GM19351 (cell line): ENCODE data around the gene NUP107.

Experiments
- ATAC-seq: cut with Tn5 transposase; IDR thresholded peaks from one replicate; pipeline ENCODE4 v1.9.1; 2021; ENCODE audit warnings: mild to moderate bottlenecking, moderate library complexity; ENCODE audit not compliant: unreplicated experiment

The NUP107 gene

DNA sequence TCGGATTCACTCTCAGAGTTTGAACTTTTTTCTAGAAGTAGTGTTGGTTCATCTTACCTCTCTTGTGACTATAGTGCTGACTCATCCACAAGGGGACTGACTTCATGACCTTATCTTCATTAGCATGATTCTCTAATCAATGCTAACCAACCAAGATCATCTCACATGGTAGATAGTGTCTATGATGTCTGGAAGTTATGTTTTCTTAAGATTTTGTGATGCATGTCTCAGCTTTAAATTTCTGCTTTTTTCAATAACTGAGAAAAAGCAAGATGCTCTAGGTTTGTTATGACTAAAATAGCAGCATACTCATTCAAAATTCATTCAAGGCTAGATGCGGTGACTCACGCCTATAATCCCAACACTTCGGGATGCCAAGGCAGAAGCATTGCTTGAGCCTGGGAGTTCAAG lies 46.9 kb downstream of the NUP107 start:
- no peak for ATAC-seq

DNA sequence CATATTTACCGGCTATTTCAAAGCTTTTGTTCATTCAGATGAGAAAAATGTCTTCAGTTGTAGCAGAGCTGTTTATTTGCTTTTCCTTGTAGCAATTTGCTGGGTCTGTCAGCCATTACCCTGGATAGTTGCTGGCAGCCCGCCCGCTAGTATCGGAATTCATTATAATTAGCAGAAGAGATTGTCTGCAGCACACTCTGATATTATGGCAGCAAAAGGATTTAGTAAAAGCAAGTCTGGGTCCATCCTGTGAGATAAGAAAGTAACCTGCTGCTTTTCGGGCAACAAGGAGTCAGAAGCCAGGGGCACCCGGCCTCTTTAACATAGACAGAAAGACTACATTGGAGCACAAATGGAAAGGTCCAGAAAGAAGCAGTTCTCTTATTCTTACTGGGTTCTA lies 53.1 kb downstream of the NUP107 start:
- no peak for ATAC-seq

DNA sequence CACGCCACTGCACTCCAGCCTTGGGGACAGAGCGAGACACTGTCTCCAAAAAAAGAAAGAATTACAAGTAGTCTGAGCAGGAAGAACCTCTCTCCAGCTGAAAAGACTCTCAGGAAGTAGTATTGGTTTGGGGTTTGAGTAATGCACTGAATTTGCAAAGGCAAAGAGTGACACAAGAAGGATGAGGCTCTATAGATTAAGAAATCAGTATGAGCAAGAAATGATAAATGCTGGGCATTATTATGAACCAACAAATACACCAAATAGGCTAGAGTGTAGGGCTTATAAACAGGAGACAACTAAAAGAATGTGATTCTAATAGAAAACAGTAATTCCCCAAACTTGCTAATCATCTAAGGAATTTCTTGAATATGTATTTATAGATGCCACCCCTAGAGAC lies 56.6 kb downstream of the NUP107 start:
- ATAC-seq: no peak

DNA sequence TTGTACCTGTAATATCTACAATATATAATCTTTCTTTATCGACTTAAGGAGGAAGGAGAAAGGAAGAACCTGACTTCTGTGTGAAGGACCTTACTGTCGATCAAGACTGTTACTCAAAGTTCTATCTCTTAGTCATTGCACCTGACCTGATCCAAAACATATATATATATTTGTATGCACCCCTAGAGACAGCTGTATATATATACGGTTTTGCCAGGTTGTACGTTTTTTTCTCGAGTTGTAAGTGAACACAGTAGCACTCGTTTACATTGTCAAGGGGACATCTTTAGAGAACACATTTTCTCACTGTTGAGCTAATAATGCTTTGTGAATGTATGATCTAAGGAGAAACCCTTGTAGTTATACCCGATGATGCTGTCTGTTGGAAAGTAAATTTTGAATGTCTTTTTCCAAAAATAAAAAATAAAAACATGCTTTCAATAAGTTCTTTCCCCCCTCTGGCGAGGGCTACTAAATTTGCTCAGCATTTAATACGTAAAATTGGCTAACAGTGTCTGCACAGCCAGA lies 58.7 kb downstream of the NUP107 start:
- ATAC-seq: no peak

DNA sequence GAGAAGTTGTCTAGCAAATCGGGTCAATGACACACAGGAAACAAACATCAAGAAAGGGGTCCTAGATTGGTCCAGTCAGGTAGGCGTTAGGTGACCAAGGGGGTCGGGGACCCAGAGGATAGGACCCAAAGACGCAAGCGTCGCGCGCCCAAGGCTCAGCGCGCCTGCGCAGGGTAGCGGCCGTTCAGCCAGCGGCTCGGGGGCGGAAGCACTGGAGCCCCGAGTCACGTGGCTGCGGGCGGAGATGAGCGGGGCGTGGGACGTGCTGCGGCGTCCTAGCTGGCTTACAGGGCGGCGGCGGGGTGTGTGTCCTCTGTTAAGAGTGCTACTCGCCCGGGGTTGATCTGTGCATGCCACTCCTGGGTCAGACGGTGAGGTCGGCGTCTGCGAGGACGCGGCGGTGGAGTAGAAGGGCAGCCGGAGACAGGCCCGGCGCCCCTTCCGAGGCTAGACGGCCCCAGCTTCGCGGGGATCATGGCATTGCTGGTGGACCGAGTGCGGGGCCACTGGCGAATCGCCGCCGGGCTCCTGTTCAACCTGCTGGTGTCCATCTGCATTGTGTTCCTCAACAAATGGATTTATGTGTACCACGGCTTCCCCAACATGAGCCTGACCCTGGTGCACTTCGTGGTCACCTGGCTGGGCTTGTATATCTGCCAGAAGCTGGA lies 59.3 kb downstream of the NUP107 start, which contains the start of gene SLC35E3:
Gene SLC35E3, plus strand, starts transcription at position 273 of the 668 bp plus-strand sequence. Its CDS starts 202 bp downstream, at position 475.
- peak; percentile 98 for ATAC-seq

DNA sequence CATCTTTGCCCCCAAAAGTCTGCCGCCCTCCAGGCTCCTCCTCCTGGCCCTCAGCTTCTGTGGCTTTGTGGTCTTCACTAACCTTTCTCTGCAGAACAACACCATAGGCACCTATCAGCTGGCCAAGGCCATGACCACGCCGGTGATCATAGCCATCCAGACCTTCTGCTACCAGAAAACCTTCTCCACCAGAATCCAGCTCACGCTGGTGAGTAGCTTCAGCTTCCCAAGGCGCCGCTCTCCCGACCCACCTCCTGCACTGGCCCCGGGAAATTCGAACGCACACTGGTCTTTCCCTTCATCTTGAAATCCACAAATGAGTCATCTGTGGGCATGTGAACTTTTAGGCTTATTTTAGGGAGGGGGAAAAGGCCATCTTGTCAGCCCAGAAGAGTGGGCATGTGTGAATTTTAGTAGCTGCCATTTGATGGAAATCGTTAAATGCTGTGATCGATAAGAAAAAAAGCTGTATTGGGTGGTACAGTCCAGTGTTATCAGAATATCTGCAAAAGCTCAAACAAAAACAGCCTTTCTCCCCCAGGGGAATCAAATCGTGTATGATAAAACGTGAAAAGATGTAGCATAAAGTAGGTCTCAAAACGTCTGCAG lies 59.9 kb downstream of the NUP107 start:
- ATAC-seq: peak; percentile 36

DNA sequence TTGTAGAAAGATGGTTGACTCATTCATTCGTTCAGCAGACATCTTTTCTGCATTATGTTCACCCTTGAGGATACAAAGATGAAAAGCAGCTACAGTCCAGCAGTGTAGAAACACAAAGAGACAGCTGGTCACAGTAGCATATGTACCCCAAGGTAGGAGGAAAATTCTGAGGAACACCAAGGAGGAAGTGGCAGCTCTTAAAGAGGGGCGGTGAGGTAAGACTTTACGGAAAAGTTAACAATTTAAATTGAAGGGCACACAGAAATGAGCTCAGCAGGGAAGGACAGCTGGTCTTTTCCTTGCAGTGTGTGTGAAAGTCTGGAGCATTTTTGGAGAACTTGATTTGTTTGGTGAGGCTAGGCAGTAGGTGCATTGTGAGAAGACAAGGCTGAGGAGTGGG lies 62.7 kb downstream of the NUP107 start:
- no peak for ATAC-seq

DNA sequence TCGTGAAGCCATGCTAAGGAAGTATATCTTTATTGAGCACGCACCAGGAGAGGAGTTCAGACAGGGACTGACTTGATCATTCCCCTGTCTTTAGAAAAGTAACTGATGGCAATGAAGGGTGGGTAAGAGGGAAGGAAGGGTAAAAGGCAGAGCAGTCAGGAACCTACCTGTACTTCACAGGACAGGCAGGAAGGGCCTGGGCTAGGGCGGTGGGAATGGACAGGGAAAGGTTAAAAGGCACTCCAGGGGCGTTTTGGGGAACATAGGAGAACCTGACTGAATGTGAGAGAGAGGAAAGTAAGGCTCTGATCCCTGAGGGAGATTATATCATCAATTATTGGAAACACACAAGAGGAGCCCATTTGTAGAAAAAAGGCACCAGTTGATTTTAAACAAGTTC lies 63.1 kb downstream of the NUP107 start:
- no peak for ATAC-seq

DNA sequence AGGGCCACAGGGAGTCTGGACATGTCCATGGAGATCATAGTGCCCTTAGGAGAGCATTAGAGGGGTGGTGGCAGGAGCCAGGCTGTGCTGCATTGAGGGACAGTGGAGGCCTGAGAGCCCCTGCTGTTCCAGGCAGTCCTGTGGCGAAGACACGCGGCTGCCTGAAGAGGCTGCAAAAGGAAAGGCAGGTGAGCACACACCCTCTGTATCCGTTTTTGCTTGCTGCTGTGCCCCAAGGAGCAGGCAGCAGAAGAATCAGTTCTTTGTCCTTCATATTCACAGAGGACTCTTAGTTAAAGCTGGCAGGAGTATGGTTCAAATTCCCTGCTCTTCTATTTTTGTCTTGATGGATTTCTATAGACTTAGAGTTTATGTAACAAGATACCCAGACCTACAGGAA lies 63.7 kb downstream of the NUP107 start:
- no peak for ATAC-seq

DNA sequence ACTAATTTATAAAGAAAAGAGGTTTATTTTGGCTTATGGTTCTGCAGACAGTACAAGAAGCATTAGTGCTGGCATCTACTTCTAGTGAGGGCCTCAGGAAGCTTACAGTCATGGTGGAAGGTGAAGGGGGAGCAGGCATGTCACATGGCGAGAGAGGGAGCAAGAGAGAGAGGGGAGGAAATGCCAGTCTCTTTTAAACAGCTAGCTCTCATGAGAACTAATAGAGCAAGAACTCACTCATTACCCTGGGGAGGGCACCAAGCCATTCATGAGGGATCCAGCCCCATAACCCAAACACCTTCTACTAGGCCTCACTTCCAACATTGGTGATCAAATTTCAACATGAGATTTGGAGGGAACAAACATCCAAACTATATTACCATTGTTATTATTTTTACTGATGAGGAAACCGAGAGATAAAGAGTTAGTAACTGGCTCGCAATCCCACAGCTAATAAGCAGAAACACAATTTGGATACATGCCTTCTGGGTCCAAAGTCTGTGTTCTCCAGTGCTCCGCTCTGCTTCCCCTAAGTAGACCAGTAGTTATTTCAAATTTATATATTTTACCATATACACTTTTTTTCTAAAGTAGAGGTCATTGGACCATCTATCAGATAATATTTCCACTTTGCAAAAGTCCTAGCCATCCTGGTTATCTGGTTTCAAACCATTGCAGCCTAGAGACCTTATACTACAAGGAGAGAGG lies 68.9 kb downstream of the NUP107 start:
- ATAC-seq: no peak

DNA sequence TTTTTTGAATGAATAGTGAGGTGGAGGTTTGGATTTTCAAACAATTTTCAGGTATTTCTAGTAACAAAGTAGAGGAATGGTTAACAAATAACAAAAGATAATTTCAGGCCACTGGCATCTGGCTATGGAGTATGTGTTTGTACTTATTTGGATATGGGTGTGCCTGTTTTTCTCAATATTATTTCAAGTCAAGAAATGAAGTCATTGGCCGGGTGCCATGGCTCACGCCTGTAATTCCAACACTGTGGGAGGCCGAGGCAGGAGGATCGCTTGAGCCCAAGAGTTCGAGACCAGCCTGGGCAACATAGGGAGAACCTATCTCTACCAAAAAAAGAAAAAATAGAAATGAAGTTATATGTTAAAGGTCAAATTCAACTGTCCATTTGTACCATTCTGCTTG lies 73.1 kb downstream of the NUP107 start:
- ATAC-seq: no peak

DNA sequence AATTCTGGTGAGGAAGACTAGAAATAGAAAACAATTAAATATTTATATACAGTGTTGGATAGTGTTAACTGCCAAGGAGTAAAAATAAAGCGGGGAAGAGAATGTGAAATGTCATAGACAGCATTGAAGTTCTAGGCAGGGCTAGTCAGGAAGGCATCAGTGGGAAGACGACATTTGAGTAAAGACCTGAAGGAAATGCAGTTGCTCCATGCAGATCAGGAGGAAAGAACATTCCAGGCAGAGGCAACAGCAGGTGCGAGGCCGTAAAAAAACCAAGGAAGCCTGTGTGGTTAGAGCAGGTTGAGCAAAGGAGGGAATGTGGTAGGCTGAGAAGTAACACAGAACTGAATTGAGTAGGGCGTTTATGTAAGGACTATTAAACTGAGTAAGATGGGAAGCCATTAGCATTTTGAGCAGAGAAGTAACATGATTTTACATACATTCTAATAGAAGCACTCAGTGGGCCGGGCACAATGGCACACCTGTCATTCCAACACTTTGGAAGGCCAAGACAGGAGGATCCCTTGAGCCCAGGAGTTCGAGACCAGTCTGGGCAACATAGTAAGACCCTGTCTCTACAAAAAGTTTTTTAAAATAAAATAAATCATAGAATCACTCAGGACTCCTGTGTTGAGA lies 74.1 kb downstream of the NUP107 start:
- ATAC-seq: no peak

DNA sequence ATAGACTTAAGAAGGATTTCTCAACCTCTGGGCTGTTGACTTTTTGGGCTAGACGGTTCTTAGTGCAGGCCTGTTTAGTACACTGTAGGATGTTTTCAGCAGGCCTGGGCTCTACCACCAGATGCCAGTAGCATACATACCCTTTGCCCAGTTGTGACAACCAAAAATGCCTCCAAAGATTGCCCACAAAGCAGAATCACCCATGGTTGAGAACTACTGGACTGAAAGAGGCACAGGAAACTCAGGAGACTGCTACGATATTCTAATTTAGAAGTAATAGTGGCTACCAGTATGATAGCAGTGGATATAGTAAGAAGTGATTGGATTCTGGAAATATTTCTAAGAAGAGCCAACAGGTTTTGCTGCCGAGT lies 74.6 kb downstream of the NUP107 start:
- ATAC-seq: no peak

DNA sequence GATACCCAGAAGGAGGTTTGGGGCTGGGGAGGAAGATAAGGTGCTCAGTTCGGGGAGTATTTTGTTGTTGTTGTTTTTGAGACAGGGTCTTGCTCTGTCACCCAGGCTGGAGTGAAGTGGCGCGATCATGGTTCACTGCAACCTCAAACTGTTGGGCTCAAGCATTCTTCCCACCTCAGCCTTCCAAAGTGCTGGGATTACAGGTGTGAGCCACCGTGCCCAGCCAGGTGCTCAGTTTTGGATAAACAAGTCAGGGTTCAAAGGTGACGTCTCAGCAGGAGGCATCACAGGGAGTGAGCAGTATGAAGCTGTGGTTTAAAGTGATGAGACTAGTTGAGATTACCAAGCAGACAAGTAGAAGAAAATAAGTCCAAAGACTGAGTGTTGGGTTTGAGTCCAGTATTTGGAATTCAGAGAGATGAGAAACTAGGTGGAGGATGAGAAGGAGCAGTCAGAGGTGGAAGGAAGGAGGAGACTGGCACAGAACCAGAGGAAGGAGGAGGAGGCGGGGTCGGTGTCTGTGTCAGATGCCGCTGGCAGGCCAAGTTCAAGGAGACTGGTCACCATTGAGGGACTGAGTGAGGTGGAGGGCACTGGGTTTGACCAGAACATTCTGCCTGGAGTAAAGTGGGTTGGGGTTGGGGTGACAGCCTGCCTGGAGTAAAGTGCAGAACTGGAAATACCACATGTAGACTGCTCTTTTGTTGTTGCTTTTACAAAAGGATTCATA lies 75.3 kb downstream of the NUP107 start:
- no peak for ATAC-seq

DNA sequence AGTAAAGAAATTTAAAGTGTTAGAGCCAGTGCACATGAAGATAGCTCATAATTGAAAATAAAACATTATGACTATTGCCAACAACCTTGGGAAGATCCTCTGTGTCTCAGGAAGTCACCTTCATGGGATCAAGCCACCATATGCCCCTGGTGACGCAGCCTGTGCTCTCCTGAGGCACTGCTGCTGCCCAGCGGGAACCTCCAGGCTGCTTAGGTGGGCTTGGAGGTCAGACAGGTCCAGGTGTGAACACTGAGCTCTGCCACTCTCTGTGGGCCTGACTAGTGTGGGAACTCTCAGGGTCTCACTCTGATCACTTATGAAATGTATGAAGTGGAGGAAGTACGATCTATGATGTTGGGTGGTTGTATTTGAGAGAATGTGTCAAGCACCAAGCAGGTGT lies 75.9 kb downstream of the NUP107 start:
- ATAC-seq: no peak

DNA sequence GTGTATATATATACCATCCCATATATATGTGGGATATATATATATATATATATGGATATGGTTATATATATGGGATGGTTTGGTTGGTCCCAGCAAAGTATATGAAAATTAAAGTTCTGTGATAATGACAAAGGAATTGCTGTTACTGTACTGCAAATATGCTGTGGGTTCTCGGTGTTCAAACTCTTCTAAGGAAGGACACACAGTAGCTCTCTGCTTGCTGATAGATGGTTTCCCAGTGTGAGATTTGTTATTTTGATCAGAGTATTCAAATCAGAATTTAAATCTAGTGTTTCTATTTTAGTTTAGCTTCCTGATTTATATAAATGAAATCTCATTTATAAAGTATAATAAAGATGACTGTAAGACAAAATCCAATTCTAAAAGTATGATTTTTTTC lies 78.9 kb downstream of the NUP107 start:
- ATAC-seq: no peak

DNA sequence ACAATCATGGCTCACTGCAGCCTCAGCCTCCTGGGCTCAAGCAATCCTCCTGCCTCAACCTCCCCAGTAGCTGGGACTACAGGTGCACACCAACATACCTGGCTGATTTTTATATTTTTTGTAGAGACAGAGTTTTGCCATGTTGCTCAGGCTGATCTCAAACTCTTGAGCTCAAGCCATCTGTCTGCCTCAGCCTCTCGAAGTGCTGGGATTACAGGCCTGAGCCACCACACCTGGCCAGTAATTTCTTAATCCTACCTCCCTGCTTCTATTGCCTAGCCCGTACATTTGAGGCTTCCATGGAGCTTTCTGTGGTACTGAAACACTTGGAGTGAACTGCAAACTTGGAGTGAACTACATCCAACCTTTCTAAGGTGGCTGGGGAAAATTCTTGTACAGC lies 79.9 kb downstream of the NUP107 start:
- ATAC-seq: no peak

DNA sequence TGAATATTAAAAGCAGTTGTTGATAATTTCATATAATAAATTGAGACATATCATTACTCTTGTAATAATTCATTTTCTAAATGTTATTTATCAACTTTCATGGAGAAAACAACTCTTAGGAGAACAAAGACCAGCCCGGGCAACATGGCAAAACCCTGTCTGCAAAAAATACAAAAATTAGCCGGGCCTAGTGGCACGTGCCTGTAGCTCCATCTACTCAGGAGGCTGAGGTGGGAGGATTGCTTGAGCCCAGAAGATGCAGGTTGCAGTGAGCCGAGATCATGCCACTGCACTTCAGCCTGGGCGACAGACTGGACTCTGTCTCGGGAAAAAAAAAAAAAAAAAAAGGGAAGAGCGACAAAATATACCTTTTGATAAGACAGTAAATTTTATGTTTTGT lies 80.4 kb downstream of the NUP107 start:
- ATAC-seq: no peak

DNA sequence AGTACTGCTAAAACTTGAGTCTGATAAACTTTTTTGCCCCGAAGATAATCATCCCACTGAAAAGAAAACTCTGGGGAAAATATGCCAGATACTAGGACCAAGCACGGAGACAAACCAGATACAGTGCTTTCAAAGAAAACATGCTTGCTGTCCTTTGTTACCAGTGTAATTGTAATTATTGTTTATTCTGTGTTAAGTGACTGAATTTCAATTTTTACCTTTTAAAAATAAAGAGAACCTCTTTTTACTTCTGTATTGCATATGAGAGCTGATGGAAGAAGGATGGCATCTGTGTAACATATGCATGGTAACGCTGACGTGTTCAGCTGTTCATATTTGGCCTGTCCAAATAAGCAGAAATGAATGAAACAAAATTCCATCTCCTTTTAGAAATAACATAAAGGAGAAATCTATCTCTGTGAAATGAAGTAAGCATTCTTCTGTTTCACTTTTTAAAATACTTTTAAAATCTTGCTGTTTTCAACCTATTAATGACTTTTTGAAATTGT lies 81.7 kb downstream of the NUP107 start:
- ATAC-seq: no peak

DNA sequence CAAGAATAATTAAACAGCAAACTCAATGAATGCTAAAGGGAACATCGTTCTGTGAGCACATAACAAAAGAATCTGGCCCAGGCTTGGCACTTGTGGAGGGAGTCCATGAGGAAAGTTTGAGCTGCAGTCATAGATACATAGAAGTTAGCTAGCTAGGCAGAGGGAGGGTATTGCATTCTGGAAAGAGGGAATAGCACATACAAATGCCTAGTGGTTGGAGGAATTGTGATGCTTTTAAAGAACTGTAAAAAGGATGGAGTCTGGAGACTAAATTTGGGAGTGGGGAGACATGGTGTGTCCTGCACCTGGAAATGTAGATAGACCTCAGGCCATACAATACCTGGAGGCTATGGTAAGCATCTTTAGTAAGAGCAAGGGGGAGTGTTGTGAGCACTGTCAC lies 83.2 kb downstream of the NUP107 start:
- ATAC-seq: no peak
